ENCODE measurements around the gene ARHGAP26. TPM values are rescaled to one million over a fixed set of nuclear protein-coding genes. Genes with fewer than 3 reads are reported as not detected.

ARHGAP26 gene
- total RNA-seq, 1 donor from 2014 or later = 18.7 TPM

DNA sequence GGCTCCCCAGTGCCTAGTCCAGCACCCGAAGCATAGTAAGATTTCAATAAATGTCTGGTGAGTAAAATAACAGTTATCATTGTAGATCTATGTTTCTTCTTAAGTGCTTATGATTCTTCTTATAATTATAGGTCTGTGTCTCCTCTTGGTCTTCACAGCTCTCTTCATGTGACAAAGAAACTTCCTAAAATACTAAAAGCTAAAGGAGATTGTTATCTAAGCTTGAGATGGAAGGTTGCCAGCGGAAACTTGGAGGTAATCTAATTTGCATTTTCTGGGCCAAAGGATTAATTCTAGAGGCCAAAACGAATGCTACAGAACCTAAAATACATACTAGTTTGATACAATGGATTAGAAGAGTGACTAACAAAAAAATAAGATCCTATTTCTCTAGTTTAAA, 13.6 kb upstream of the ARHGAP26 start:
- Mint-ChIP-seq H3K4me1 (ENCODE audit: unreplicated experiment) (peaks cover 15% of the 10 kb centered on the region), H3K9me3 (no peaks in the 10 kb centered on the region), H3K27me3 (peaks cover 15% of the 10 kb centered on the region), H3K27ac (no peak overlapping the region), H3K4me3 (no peak overlapping the region), H3K36me3 (no peaks in the 10 kb centered on the region)
- no peak for DNase-seq (ENCODE audit: extremely low spot score, unreplicated experiment)
- TF ChIP-seq CTCF (conservative IDR thresholded peaks at IDR 0.05) = no peak

DNA sequence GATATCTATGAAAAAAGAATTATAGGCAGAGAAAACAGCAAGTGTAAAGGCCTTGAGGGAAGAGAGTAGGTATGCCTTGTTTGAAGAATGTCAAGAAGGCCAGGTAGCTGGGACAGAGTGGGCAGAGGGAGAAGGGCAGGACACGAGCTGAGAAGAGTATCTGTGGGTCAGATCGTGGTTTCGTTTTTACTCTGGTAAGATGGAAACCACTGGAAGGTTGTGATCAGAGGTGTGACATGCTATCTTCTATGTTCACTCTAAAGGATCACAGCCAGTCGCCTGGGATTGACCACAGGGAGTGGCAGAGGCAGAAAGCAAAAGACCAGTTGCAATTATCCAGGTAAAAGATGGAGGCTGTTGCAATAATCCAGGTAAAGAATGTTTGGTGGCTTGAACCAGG, 12.6 kb upstream of the ARHGAP26 start:
- TF ChIP-seq CTCF (conservative IDR thresholded peaks at IDR 0.05) = no peak
- H3K27me3 Mint-ChIP-seq = peaks cover 15% of the 10 kb centered on the region
- no peaks in the 10 kb centered on the region for H3K9me3 Mint-ChIP-seq
- peaks cover 11% of the 10 kb centered on the region for H3K4me1 Mint-ChIP-seq (ENCODE audit: unreplicated experiment)
- DNase-seq (ENCODE audit: extremely low spot score, unreplicated experiment) = no peak
- H3K4me3 Mint-ChIP-seq = no peak overlapping the region
- no peaks in the 10 kb centered on the region for H3K36me3 Mint-ChIP-seq
- H3K27ac Mint-ChIP-seq = no peak overlapping the region

DNA sequence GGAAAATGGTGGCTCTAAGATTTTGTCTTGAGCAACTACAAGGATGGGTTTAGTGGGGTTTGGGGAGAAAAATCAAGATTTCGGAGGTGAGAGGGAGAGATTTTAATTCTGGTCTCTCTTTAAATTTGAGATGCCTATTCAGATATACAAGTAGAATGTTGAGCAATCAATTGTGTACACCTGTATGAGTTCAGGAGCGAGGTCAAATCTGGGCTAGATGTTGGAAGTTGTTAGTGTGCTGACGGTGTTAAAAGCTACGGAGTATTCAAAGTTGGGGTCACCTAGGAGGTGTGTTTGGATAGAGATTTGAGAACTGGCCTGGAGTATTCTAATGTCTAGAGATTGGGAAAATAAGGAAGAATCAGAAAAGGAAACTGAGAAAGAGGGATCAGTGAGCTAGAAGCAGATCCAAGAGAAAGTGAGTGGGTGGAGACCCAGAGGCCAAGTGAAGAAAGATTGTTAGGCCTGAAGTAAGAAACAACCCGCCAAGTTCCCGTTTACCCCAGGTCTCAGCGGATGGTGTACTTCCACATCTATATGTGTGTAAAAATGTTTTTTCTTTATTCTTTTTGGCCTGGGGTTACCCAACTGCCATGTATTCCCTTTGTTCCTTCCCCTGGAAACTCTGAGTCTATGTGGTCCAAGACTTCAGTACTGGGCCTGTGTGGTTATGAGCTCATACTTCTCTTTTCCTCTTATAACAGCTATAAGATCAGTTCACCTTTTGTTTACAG, 11.9 kb upstream of the ARHGAP26 start:
- no peak for DNase-seq (ENCODE audit: extremely low spot score, unreplicated experiment)

GRCh38 chr5:142758796-142759145, 11.4 kb upstream of the ARHGAP26 start:
- no peaks in the 10 kb centered on the region for H3K36me3 Mint-ChIP-seq
- no peak overlapping the region for H3K27ac Mint-ChIP-seq

More for the DNA sequence above, 11.9 kb upstream of the ARHGAP26 start:
- no peak overlapping the region for H3K4me3 Mint-ChIP-seq
- no peak overlapping the region for H3K27ac Mint-ChIP-seq
- H3K9me3 Mint-ChIP-seq = no peaks in the 10 kb centered on the region
- H3K36me3 Mint-ChIP-seq = no peaks in the 10 kb centered on the region
- TF ChIP-seq CTCF (conservative IDR thresholded peaks at IDR 0.05) = no peak
- peaks cover 15% of the 10 kb centered on the region for H3K27me3 Mint-ChIP-seq
- peaks cover 4% of the 10 kb centered on the region for H3K4me1 Mint-ChIP-seq (ENCODE audit: unreplicated experiment)

GRCh38 chr5:142763701-142764100, 6.5 kb upstream of the ARHGAP26 start:
- Mint-ChIP-seq H3K4me1 (ENCODE audit: unreplicated experiment) (no peaks in the 10 kb centered on the region), H3K36me3 (no peaks in the 10 kb centered on the region), H3K27me3 (peaks cover 5% of the 10 kb centered on the region), H3K9me3 (no peaks in the 10 kb centered on the region), H3K27ac (no peak overlapping the region), H3K4me3 (no peak overlapping the region)
- no peak for TF ChIP-seq CTCF (conservative IDR thresholded peaks at IDR 0.05)
- DNase-seq (ENCODE audit: extremely low spot score, unreplicated experiment) = no peak

More at GRCh38 chr5:142758796-142759145, 11.4 kb upstream of the ARHGAP26 start:
- DNase-seq (ENCODE audit: extremely low spot score, unreplicated experiment) = no peak
- H3K4me1 Mint-ChIP-seq (ENCODE audit: unreplicated experiment) = no peaks in the 10 kb centered on the region
- TF ChIP-seq CTCF (conservative IDR thresholded peaks at IDR 0.05) = no peak
- H3K27me3 Mint-ChIP-seq = peaks cover 15% of the 10 kb centered on the region
- no peak overlapping the region for H3K4me3 Mint-ChIP-seq
- H3K9me3 Mint-ChIP-seq = no peaks in the 10 kb centered on the region

Data from type B pancreatic cell (in vitro differentiated cells).